22Rv1 (cell line): ENCODE data around the gene CCNJ.

ENCODE experiments used
- H3K27ac ChIP-seq: fragments of 450-650 bp; 2 replicates; pipeline ENCODE4 v1.5.1; 2017
- ZFX ChIP-seq: fragments of 450-650 bp; IDR thresholded peaks from 2 replicates; pipeline ENCODE4 v1.6.1; 2017; ENCODE audit warnings: antibody characterized with exemption, borderline replicate concordance
- TF ChIP-seq, protein P1 (sequence below): fragments of 450-650 bp; IDR thresholded peaks from 2 replicates; pipeline ENCODE4 v1.5.1; 2017; ENCODE audit warnings: mild to moderate bottlenecking

The CCNJ gene

DNA sequence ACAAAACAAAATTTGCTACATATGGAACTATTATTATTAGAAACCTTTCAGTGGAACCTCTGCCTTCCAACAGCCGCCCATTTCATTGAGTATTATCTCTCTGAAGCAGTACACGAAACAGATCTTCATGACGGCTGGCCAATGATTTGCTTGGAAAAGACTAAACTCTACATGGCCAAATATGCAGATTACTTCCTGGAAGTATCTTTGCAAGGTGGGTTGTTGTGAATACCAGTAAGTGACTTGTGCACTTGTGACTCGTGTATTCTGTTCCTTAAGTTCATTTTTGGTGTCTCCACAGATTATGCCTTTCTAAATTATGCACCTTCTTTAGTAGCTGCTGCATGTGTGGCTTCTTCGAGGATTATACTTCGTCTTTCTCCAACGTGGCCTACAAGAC, 13.4 kb downstream of the CCNJ start:
- TF ChIP-seq, protein P1, sequence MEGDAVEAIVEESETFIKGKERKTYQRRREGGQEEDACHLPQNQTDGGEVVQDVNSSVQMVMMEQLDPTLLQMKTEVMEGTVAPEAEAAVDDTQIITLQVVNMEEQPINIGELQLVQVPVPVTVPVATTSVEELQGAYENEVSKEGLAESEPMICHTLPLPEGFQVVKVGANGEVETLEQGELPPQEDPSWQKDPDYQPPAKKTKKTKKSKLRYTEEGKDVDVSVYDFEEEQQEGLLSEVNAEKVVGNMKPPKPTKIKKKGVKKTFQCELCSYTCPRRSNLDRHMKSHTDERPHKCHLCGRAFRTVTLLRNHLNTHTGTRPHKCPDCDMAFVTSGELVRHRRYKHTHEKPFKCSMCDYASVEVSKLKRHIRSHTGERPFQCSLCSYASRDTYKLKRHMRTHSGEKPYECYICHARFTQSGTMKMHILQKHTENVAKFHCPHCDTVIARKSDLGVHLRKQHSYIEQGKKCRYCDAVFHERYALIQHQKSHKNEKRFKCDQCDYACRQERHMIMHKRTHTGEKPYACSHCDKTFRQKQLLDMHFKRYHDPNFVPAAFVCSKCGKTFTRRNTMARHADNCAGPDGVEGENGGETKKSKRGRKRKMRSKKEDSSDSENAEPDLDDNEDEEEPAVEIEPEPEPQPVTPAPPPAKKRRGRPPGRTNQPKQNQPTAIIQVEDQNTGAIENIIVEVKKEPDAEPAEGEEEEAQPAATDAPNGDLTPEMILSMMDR, result no peak
- no peak for TF ChIP-seq ZFX

DNA sequence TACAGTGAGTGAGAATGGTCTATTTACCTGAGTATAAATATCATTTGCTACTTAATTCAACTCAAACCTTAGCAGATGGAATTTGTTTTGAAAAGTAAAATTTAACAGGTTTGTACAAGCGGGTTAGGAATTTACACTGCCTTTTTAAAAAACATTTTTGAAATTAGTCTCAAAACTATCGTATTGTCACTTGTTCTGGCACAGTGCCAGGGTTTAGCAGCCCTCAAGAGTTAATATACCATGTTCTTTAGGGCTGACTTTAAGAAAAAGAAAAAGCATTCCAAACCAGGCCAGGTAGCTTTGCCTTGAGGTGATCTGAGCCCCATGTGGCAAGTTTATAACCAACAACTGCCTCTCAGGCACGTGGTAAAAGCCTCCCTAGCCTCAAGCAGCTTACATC, 17.8 kb downstream of the CCNJ start:
- TF ChIP-seq, protein P1, result no peak
- TF ChIP-seq ZFX, result no peak

More for the DNA sequence above, 13.4 kb downstream of the CCNJ start:
- no peak overlapping the region for H3K27ac ChIP-seq

DNA sequence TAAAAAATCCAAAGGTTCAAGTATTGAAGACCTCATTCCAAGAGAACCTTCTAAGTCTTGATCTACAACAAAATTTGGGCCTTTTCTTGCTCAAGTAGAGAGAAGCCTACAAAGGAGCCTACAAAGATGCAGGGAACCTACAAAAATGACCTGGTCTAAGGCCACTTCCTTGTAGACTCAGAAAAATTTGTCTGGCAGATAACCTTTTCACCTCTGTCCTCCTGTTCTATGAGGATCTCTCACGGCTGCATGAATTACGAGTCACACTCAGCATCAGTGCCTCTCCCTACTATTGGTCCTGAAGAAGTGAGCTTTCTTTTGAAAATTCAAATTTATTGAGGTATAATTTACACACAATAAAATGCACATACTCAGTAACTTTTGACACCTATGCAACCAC, 29.3 kb downstream of the CCNJ start:
- no peak overlapping the region for H3K27ac ChIP-seq
- no peak for TF ChIP-seq ZFX
- TF ChIP-seq, protein P1, result no peak

More for the DNA sequence above, 17.8 kb downstream of the CCNJ start:
- no peak overlapping the region for H3K27ac ChIP-seq

DNA sequence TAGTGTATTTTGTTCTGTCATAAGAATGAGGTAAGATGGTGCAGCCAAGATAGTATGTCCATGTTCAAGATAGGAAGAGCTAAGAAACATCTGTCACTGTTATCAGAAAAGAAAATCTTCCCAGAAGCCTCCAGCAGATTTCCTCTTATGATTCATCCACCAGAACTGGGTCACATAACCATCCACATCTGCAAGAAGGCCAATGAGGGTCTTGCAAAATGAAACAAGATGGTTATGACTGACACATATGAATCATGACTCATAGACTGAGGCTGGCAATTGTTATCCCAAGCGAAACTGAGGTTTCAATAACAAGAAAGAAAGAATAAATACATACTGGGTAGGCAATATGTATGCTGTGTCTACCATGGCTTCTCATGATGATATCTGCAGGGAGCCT, 30.3 kb downstream of the CCNJ start:
- no peak for TF ChIP-seq ZFX
- TF ChIP-seq, protein P1, result no peak
- H3K27ac ChIP-seq, result no peak overlapping the region

DNA sequence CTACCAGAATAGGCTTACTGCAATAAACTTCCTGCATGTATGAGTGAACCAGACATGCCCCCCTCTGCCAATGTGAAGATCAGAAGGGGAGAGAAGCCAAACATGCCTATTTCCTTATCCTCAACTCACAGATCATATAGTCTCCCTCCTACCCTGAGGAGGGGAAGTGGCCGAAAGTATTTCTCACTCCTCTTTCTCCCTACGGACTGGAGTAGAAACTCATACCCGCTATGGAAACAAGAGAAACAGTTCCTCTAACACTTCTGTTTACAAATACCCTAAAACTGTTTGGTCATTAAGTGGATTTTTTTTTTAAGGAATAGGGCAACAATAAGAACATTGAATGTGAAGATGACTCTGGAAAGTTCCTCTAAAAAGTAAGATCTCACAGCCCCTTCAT, 31.4 kb downstream of the CCNJ start:
- no peak overlapping the region for H3K27ac ChIP-seq

DNA sequence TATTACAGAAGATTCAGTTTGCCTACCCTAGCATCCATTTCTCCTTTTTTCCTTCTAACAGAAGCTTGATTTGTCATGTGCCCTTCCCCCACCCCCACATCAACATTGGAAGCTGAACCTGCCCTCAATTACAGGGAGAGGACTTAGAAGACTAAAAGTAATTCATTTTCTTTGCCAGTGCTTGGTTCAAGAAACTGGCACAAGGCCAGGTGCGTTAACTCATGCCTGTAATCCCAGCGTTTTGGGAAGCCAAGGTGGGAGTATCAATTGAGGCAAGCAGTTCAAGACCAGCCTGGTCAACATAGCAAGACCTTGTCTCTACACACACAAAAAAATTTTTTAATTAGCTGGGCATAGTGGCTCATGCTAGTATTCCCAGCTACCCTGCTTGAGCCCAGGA, 32.6 kb downstream of the CCNJ start:
- H3K27ac ChIP-seq, result no peak overlapping the region

More for the DNA sequence above, 31.4 kb downstream of the CCNJ start:
- TF ChIP-seq, protein P1, result no peak
- no peak for TF ChIP-seq ZFX

DNA sequence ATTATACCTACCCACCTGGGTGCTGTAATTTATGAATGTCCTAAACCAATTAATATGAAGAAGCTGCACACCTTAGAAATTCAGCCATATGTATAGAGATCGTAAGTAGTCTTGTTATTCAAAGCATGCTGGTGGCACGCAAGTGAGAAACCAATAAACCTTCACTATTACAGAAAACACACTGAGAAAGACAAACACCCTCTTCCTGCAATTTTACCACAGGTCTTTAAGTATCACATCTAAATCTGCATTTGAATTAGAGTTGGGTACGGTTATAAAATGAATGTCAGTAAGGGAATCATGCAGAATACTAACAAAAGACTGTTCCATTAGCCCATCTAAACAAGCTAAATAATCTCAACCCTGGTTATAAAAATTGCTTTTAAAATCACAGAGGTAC, 33.8 kb downstream of the CCNJ start:
- no peak overlapping the region for H3K27ac ChIP-seq
- TF ChIP-seq, protein P1, result no peak
- TF ChIP-seq ZFX, result no peak

More for the DNA sequence above, 32.6 kb downstream of the CCNJ start:
- TF ChIP-seq, protein P1, result no peak
- TF ChIP-seq ZFX, result no peak
